HG02759 (cell line): ENCODE measurements around the gene SLAMF8.

Source experiments
- ATAC-seq: cut with Tn5 transposase; IDR thresholded peaks from one replicate; pipeline ENCODE4 v1.9.1; 2021; ENCODE audit warnings: mild to moderate bottlenecking, moderate library complexity; ENCODE audit not compliant: unreplicated experiment

SLAMF8 gene

DNA sequence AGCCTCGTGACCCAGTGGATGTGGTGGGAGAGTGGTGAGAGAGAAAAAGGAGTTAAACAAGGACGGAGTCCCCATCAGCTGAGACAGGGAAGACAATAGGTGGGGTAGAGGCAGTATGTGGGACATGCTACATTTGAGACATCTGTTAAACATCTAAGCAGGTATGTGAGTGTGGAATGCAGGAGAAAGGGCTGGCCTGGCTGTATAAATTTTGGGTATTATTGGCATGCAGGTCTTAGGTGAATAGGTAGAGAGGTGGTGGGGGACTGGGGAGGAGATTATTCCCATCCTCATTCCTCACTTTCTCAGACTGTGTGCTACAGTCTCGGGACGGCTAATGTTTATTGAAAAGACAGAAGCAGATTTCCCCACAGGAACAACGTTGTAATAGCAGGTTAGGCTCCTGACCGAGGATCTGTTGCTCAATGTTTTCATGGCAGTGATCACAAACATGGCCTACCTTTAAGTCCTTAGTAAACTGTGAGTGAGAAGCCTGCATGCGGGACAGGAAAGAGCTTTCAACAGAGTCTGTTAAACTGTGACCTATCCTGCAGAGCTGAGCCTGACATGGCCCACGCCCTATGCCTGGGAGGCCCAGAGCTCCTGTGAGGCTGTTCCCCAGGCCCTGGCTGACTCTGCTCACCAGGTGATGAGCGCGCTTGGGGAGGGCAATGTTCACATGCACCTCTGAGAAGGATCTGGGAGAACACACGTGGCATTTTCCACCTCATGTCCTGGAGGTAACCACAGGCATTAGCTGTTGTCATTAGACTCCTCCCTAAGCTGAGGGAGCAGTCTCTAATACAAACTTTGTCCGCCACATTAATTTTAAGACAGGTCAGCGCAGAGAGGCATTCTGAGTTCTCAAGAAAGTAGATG lies 19.3 kb downstream of the SLAMF8 start:
- no peak for ATAC-seq

DNA sequence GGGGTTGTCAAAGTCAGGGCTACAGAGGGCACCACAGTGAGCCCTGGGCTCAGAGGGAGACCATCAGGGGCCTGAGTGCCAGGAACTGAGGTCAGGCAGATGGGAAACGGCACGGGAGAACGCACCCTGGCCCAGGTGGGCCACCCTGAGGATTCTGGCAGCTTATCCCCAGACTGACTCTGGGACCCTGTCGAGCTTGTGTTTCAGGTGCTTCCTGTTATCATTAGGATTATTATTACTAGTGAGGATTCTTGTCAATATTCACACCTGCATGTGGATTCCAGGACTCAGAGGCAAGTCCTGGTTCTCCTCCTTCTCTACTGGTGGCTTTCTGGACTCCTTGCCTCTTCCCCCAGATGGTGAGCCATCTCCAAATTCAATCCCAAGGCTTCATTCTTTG lies 20.6 kb downstream of the SLAMF8 start:
- no peak for ATAC-seq

DNA sequence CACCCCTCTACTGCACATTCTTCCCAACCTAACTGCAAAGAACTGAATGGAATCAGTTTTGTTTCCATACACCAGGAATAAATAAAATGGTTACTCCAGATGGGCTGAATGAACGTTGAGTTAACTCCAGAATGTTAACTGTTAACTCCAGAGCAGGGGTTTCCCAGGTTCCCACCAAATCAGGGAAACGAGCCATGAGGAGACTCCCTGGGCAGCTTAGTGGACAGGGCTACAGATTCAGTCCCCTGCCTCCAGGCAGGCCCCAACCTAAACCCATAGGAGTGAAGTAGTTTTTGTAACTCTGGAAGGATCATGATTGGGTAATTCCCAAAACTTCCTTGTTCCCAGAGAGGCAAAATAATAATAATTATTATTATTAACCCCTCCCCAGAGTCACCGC lies 21.7 kb downstream of the SLAMF8 start:
- no peak for ATAC-seq

GRCh38 chr1:159849626-159850366 lies 23.1 kb downstream of the SLAMF8 start:
- ATAC-seq: no peak

DNA sequence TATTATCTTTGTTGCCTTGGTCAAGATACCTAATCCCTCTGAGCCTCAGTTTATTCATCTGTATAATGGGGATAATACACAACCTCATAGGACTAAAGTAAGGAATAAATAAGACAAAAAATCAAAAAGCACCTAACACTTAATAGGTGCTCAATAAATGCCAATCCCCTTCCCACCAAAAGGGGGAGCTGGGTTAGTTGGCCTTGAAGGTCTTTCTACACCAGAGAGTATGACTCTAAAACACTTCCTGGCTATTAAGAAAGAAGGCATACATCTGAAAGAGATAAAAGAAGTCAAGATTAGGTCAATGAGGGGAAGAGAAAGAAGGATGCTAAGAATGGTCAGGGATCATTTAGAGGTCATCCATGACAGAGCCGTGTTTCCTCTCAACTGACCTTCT lies 24.7 kb downstream of the SLAMF8 start:
- ATAC-seq: no peak

DNA sequence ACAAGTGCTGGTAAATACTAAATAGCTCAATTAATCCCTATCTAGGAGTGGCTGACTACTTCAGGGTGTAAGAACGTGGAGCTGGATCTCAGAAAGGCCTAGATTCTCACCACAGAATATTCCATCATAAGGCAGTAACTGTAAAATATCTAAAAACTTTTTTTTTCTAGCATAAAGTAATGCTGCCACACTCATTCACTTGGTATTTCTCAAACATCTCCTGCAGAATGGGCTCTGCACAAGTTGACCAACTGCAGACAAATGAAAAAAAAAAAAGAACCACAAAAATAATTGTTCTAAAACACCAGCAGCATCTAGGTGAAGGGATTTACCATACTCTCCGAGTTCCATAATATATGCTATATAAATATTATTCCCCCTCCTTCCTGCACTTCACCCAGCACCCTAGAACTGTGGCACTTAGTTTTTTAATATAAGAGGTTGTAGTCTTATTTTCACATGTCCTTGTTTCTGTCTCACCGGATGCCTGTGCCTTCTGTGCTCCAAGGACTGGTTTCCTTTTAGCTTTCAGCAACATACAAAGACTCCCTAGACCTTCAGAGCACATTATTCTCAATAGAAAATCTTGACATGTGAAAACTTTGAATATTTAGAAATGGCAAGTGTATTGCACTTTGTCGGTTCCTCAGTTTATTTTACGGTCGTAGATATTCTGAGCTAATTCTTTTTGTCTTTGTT lies 26.9 kb downstream of the SLAMF8 start:
- no peak for ATAC-seq

GRCh38 chr1:159854116-159854692 lies 27.5 kb downstream of the SLAMF8 start:
- ATAC-seq: peak; percentile 10

DNA sequence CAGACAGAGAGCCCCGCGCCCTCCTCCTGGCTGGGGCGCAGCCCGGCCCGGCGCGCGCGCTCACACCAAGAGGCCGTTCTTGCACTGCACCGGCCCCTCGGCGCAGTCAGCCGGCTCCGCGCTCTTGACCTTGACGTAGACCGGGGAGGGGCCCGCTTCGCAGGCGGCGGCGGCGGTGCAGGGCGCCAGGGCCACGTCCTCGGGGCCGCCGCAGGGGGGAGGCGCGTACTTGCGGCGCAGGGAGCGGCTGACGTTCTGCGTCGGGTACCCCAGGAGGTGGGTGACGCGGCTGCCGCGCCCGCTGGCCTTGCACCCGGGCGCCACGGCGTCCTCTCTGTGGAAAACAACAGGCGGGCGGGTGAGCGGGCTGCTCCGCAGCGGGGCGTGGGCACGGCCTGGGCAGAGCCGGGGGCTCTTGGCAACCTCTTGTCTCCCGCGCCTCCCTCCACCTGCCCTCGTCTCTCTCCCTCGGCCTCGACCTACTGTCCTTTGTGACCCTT lies 28.1 kb downstream of the SLAMF8 start:
- peak; percentile 93 for ATAC-seq

GRCh38 chr1:159855709-159856108 lies 29.0 kb downstream of the SLAMF8 start:
- ATAC-seq: no peak

- no peak for ATAC-seq
These were observed 29.9 kb downstream of the SLAMF8 start for GRCh38 chr1:159856576-159856975.

GRCh38 chr1:159857889-159858288 lies 31.2 kb downstream of the SLAMF8 start:
- no peak for ATAC-seq

GRCh38 chr1:159859767-159860322 lies 33.2 kb downstream of the SLAMF8 start:
- no peak for ATAC-seq

DNA sequence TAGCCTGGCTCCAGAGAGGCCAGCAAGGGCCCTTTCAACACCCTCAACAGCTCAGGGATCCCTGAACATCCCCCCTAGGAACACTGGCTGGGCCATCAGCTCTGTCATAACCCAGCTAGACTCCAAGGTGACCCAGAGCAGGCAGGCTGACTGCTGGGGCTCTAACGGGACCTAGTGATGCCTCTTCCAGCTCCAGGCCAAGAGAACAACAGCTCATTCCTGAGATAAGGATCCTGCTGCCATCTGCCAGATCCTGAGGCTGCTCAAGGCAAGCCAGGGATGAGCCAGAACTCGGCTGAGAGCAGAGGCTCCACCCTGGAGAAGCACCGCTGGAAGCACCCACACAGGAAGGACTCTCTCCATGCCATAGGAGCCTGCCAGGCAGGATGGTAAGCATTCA lies 33.8 kb downstream of the SLAMF8 start:
- ATAC-seq: no peak

DNA sequence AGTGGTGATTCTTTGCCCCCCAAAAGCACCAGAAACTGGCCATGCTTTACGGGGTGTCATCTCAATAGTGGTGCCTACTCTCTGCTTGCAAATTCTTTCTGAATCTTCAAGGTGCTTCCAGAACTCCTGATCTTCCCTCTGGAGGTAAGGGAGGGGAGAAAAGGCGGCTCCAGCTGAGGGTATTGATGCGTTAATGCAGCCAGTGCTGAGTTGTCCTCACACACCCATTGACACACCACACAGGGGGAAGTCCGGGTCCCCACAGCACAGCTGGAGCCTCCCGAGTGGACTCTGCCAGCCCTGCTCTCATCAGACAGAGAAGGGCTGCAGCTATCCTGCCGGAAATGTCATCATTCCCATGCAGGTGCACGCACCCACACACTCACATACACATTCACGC lies 34.5 kb downstream of the SLAMF8 start:
- ATAC-seq: no peak

DNA sequence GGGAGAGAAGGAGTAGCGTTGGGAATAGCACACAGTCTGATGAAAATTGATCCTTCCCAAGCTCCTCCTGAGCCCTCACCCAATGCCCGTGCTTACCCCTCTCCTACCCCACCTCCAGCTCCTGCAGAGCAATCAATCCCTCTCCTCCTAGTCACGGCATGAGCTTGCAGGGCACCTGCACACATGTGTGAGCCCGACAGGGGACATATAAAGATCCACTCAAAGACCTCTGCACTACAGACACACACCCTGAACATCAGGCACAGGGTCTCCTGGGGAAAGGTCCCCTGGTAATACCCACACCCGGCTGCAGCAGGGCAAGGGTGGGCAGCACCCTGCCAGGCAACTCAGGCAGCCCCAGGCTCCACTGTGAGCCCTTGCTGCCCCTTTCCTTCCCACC lies 35.4 kb downstream of the SLAMF8 start:
- ATAC-seq: no peak

DNA sequence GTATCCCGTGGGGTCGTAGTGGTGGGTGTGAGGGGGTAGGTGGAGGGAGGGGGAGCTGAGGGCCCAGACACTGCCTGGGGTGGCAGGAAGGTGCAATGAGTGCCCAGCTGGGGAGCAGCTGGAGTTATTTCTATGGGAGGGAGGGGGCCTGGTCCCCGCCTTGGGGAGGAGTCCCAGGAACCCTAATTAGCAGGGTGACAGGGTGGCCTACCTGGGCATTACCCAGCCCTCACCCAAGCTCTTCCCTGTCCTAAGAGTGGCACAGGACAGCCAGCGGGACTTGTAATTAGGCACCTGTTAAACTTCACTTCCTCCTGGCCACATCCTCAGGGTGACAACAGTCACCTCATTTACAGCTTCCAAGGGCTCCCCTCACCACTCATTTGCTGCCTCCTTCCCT lies 35.9 kb downstream of the SLAMF8 start, which contains the start of gene VSIG8:
VSIG8 (minus strand) TSS at position 101 of the 400 bp plus-strand sequence. CDS start 136 bp downstream, outside the sequence.
- ATAC-seq: no peak

DNA sequence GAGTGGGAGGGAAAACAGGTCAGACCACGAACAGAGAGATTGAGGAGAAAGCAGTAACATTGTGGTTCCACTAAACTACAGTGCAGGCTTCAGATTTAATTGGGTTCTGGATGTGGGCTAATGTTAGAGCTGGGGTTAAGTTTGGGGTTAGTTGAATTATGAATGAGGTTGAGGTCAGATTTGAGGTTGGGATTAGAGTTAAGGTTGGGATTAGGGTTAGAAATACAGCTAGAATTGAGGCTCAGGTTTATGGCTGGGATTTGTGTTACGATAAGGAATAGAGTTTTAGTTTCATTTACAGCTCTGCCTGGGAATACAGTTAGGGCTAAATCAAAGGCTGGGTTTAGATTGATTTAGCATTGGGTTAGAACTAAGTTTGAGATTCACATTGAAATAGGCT lies 37.6 kb downstream of the SLAMF8 start:
- ATAC-seq: no peak

DNA sequence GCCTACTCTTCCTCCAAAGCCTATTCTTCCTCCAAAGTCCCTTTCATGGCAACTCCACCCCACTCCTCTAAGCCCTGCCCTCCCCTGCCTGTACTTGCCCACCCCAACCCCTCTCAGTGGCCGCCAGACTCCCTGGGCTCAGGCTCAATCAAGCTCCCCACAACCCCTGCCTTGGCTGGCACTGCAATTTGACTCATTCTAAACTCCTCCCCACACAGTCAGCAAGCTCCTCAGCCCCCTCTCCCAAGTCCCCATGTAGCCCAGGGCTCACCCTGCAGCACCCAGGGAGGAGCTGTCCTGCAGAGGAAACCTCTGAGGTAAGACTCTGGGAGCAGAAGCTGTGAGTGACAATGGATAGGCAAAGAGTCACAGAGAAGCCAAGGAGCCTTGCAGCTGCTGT lies 39.4 kb downstream of the SLAMF8 start:
- ATAC-seq: no peak

- no peak for ATAC-seq
These were observed 40.4 kb downstream of the SLAMF8 start for GRCh38 chr1:159866905-159867663.

DNA sequence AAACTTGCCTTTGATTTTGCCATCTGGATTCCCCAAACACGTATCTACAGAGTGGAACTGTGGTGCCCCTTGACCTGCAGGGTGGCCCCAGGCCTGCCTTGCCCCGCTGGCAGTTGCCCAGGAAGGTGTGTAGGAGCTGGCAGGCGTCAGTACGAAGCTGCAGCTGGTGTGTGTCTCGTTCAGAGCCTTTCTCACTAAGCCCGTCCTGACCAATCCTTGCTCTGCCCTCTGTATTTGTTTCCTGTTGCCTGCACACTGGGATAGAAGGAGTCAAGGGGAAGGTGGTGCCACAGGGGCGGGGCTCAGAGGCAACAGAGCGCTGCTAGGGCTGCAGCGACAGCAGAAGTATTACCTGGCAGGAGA lies 41.0 kb downstream of the SLAMF8 start:
- ATAC-seq: no peak
